HG03175 (cell line): ENCODE measurements around the gene ATP5PD.
"Not testable (repeated sequence)": the region's sequence is repeated elsewhere in the genome, so short reads cannot be mapped to it uniquely, and the experiment has no call there.

Source experiments
- ATAC-seq: cut with Tn5 transposase; IDR thresholded peaks from one replicate; pipeline ENCODE4 v1.9.1; 2021; ENCODE audit warnings: mild to moderate bottlenecking, moderate library complexity; ENCODE audit not compliant: unreplicated experiment

Gene ATP5PD

GRCh38 chr17:75077496-75078283 is 30.9 kb upstream of the ATP5PD start:
- ATAC-seq: peak; percentile 32

- ATAC-seq: peak; percentile 6
Measured at GRCh38 chr17:75077072-75077495, 30.3 kb upstream of the ATP5PD start.

GRCh38 chr17:75075597-75076336 is 29.0 kb upstream of the ATP5PD start:
- no peak for ATAC-seq

- no peak for ATAC-seq
Measured at GRCh38 chr17:75074532-75074931, 27.8 kb upstream of the ATP5PD start.

GRCh38 chr17:75073618-75074047 is 26.9 kb upstream of the ATP5PD start:
- ATAC-seq: no peak

- not testable (repeated sequence) for ATAC-seq
Measured at GRCh38 chr17:75072909-75073308, 26.1 kb upstream of the ATP5PD start.

- ATAC-seq: not testable (repeated sequence)
Measured at GRCh38 chr17:75071478-75072271, 24.9 kb upstream of the ATP5PD start.

- no peak for ATAC-seq
Measured at GRCh38 chr17:75069783-75070182, 23.0 kb upstream of the ATP5PD start.

GRCh38 chr17:75068750-75069149 is 22.0 kb upstream of the ATP5PD start:
- no peak for ATAC-seq

GRCh38 chr17:75067856-75068255 is 21.1 kb upstream of the ATP5PD start:
- no peak for ATAC-seq

- ATAC-seq: no peak
Measured at GRCh38 chr17:75065562-75066151, 18.9 kb upstream of the ATP5PD start.

GRCh38 chr17:75064867-75065561 is 18.2 kb upstream of the ATP5PD start:
- no peak for ATAC-seq

GRCh38 chr17:75064460-75064859 is 17.7 kb upstream of the ATP5PD start:
- no peak for ATAC-seq

GRCh38 chr17:75064040-75064439 is 17.3 kb upstream of the ATP5PD start:
- ATAC-seq: no peak

GRCh38 chr17:75063626-75064025 is 16.9 kb upstream of the ATP5PD start:
- no peak for ATAC-seq

GRCh38 chr17:75063201-75063600 is 16.4 kb upstream of the ATP5PD start:
- no peak for ATAC-seq

GRCh38 chr17:75061618-75062017 is 14.8 kb upstream of the ATP5PD start:
- ATAC-seq: no peak

GRCh38 chr17:75061055-75061438 is 14.3 kb upstream of the ATP5PD start:
- ATAC-seq: no peak

GRCh38 chr17:75060434-75061054 is 13.8 kb upstream of the ATP5PD start:
- no peak for ATAC-seq
